ENCODE data around the gene ZNF662. TPM values are rescaled to one million over a fixed set of nuclear protein-coding genes. Genes with fewer than 3 reads are reported as not detected.

Gene ZNF662
- total RNA-seq, 1 experiment from 2014 or later = not detected

DNA sequence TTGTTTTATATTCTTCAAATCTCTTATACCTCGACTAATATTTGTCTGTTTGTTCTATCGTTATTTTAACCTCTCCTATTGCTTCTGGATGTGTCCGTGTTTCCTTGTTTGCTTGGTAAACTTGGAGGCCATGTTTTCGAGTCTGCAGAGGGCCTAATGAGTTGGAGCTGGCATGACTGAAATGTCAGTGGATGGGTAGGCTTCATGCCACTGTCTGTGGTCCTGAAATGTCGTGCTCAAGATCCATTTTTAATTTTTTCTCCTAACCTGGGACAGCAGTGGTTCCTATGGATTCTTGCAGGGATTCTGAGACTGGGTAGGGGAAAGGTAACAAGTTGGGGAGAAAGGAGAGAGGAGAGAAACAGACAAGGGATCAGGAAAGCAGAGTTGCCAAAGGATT lies 54.3 kb downstream of the ZNF662 start:
- Histone ChIP-seq H3K4me1 (ENCODE audit: control insufficient read depth in 1 of 2, insufficient read depth in 2 of 2, low read length in 2 of 2) (no peaks in the 10 kb centered on the region), H3K79me2 (ENCODE audit: insufficient read depth, low read length) (no peaks in the 10 kb centered on the region), H3K27me3 (ENCODE audit: insufficient read depth, low read length) (peaks cover 8% of the 10 kb centered on the region; the same call in 1 of the 2 replicates), H3K36me3 (ENCODE audit: control insufficient read depth in 1 of 2, insufficient read depth in 2 of 2, low read length in 2 of 2) (no peaks in the 10 kb centered on the region), H2AFZ (ENCODE audit: low read depth, low read length, poor library complexity, severe bottlenecking) (no peak overlapping the region), H4K20me1 (ENCODE audit: insufficient read depth) (no peaks in the 10 kb centered on the region), H3K27ac (ENCODE audit: low read depth, low read length) (no peak overlapping the region), H3K9me3 (ENCODE audit: control insufficient read depth in 1 of 2, insufficient read depth in 1 of 2, low read depth in 1 of 2, low read length in 2 of 2) (no peaks in the 10 kb centered on the region), H3K9me2 (ENCODE audit: insufficient read depth) (no peaks in the 10 kb centered on the region), H3K4me3 (replicated peaks in 1 of 2; ENCODE audit: low read depth in 1 of 2, low read length in 2 of 2) (no peak overlapping the region), H3K4me2 (ENCODE audit: low read length) (no peak overlapping the region), H3K9ac (ENCODE audit: low read length) (no peak overlapping the region)
- intact Hi-C loops (cut with micrococcal nuclease) = loop anchor here (2.0 to 10.0 kb wide), 4 partner anchors 112 to 1235 kb away; no protein-coding TSS in a partner anchor
- DNase-seq (ENCODE audit: low read depth, low spot score) = no peak
- CTCF ChIA-PET = interaction anchor here (2.1 to 3.1 kb wide), 3 partner anchors 111 to 263 kb away, joined by 15 to 36 read pairs (median 27); no protein-coding TSS in a partner anchor
- TF ChIP-seq, protein P1, sequence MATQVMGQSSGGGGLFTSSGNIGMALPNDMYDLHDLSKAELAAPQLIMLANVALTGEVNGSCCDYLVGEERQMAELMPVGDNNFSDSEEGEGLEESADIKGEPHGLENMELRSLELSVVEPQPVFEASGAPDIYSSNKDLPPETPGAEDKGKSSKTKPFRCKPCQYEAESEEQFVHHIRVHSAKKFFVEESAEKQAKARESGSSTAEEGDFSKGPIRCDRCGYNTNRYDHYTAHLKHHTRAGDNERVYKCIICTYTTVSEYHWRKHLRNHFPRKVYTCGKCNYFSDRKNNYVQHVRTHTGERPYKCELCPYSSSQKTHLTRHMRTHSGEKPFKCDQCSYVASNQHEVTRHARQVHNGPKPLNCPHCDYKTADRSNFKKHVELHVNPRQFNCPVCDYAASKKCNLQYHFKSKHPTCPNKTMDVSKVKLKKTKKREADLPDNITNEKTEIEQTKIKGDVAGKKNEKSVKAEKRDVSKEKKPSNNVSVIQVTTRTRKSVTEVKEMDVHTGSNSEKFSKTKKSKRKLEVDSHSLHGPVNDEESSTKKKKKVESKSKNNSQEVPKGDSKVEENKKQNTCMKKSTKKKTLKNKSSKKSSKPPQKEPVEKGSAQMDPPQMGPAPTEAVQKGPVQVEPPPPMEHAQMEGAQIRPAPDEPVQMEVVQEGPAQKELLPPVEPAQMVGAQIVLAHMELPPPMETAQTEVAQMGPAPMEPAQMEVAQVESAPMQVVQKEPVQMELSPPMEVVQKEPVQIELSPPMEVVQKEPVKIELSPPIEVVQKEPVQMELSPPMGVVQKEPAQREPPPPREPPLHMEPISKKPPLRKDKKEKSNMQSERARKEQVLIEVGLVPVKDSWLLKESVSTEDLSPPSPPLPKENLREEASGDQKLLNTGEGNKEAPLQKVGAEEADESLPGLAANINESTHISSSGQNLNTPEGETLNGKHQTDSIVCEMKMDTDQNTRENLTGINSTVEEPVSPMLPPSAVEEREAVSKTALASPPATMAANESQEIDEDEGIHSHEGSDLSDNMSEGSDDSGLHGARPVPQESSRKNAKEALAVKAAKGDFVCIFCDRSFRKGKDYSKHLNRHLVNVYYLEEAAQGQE (IDR thresholded peaks at IDR 0.05; ENCODE audit: low read depth) = peak; percentile 52
- TF ChIP-seq CBX3 (IDR thresholded peaks at IDR 0.05; ENCODE audit: low read depth) = no peak
- BruUV-seq (replicated peaks) = no TSS peak
- POLR2A ChIA-PET = no interaction called here
- ATAC-seq = no peak
- RAD21 ChIA-PET (ENCODE audit: low non-redundant PET in 1 of 2, low total read pairs in 2 of 2, uncharacterized antibody in 2 of 2, unreplicated experiment in 2 of 2) = no interaction called here

DNA sequence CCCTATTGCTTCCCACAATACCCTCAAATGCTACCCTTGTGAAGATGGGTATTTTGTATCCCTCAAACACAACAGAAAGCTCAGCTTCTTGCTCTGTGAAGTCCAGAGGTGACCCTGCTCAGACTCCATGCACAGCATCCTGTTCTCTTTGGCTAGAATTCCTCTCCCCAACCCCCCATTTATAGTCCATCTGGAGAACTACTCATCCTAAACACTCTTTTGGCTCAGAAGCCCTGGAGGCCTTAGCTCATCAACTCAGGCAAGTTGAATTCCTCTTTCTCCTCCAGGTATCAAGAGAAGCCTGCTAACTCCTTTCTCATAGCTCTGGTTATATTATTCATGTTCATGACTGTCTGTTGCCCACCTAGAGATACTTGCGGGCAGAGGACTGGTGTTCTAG lies 54.8 kb downstream of the ZNF662 start:
- Histone ChIP-seq H2AFZ (ENCODE audit: low read depth, low read length, poor library complexity, severe bottlenecking) (no peak overlapping the region), H3K4me3 (replicated peaks in 1 of 2; ENCODE audit: low read depth in 1 of 2, low read length in 2 of 2) (no peak overlapping the region), H3K4me2 (ENCODE audit: low read length) (no peak overlapping the region), H4K20me1 (ENCODE audit: insufficient read depth) (no peaks in the 10 kb centered on the region), H3K27me3 (ENCODE audit: insufficient read depth, low read length) (peaks cover 13% of the 10 kb centered on the region; the same call in 1 of the 2 replicates), H3K36me3 (ENCODE audit: control insufficient read depth in 1 of 2, insufficient read depth in 2 of 2, low read length in 2 of 2) (no peaks in the 10 kb centered on the region), H3K27ac (ENCODE audit: low read depth, low read length) (no peak overlapping the region), H3K9me3 (ENCODE audit: control insufficient read depth in 1 of 2, insufficient read depth in 1 of 2, low read depth in 1 of 2, low read length in 2 of 2) (no peaks in the 10 kb centered on the region), H3K79me2 (ENCODE audit: insufficient read depth, low read length) (no peaks in the 10 kb centered on the region), H3K9ac (ENCODE audit: low read length) (no peak overlapping the region), H3K4me1 (ENCODE audit: control insufficient read depth in 1 of 2, insufficient read depth in 2 of 2, low read length in 2 of 2) (no peaks in the 10 kb centered on the region), H3K9me2 (ENCODE audit: insufficient read depth) (no peaks in the 10 kb centered on the region)
- RAD21 ChIA-PET (ENCODE audit: low non-redundant PET in 1 of 2, low total read pairs in 2 of 2, uncharacterized antibody in 2 of 2, unreplicated experiment in 2 of 2) = interaction anchor here (1.7 to 2.1 kb wide), 2 partner anchors 127 to 542 kb away, joined by 4 to 7 read pairs; no protein-coding TSS in a partner anchor
- intact Hi-C loops (cut with micrococcal nuclease) = loop anchor here (1.0 to 10.0 kb wide), 5 partner anchors 112 to 1234 kb away; no protein-coding TSS in a partner anchor
- POLR2A ChIA-PET = no interaction called here
- ATAC-seq (no peak), DNase-seq (ENCODE audit: low read depth, low spot score) (no peak)
- CTCF ChIA-PET = interaction anchor here (1.4 to 3.1 kb wide), 10 partner anchors 20 to 417 kb away, joined by 3 to 36 read pairs (median 10); no protein-coding TSS in a partner anchor
- TF ChIP-seq FOSL1 (IDR thresholded peaks at IDR 0.05; ENCODE audit: low read depth) (no peak), POLR2AphosphoS5 (IDR thresholded peaks at IDR 0.05; ENCODE audit: low read depth, low read length) (no peak), ZFX (IDR thresholded peaks at IDR 0.05) (no peak), SRF (IDR thresholded peaks at IDR 0.05; ENCODE audit: low read depth) (no peak), CBX3 (IDR thresholded peaks at IDR 0.05; ENCODE audit: low read depth) (no peak), EZH2 (IDR thresholded peaks at IDR 0.05) (no peak), YY1 (IDR thresholded peaks at IDR 0.05; ENCODE audit: extremely low read depth, insufficient replicate concordance, low read depth, low read length) (no peak)
- no TSS peak for BruUV-seq (replicated peaks)
